Activated T-cell treated with anti-CD3 and anti-CD28 coated beads for 1 hour (primary cell): Measurements from ENCODE around the gene PRR18.

ENCODE experiments used
- DNase-seq: peaks from one replicate; pipeline ENCODE4 v3.0.0-alpha.2; 2020; ENCODE audit warnings: low read depth

PRR18 gene

DNA sequence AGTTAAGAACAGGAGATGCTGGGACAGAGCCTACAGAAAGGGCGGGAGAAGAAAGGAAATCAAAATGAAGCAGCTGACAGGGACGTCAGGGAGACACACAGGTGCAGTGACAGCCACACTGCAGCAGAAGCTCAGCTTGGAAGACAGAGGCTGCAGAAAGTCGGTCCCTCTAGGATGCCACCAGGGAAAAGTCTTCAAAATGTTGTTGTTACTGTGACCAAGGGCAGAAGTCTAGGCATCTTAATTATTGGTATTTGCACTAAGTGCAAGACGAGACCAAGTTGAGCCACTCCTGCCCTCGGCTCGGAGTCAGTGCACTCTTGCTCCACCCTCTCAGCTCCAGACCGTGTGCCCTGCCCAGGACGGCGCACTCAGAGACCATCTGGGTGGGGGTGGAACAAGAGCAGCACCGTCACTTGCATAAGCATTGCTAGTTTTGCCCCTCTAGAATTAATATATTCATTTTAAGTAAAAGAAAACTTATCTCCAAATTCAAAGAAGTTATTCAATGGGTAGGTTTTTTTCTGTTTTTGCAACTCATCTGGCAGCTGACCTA, 2.6 kb downstream of the PRR18 start:
- no peak for DNase-seq

DNA sequence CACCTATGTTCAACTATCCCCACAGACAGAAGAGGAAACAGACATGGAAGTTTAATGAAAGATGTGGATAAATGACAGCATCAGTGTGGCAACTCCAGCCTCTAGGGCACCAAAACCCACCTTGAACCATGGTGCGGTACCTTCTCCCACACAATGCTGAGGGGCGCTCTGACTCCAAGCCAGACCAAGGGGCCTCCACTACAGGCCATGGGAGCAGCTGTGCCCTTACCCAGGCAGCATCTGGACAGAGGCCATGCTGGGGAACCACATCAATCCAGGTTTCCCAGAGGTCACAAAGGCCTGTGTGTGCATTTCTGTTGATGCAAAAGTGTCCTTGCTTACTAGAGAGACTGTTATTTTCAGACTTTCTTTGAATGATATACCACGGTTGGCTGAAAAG, 4.1 kb downstream of the PRR18 start:
- DNase-seq = no peak

DNA sequence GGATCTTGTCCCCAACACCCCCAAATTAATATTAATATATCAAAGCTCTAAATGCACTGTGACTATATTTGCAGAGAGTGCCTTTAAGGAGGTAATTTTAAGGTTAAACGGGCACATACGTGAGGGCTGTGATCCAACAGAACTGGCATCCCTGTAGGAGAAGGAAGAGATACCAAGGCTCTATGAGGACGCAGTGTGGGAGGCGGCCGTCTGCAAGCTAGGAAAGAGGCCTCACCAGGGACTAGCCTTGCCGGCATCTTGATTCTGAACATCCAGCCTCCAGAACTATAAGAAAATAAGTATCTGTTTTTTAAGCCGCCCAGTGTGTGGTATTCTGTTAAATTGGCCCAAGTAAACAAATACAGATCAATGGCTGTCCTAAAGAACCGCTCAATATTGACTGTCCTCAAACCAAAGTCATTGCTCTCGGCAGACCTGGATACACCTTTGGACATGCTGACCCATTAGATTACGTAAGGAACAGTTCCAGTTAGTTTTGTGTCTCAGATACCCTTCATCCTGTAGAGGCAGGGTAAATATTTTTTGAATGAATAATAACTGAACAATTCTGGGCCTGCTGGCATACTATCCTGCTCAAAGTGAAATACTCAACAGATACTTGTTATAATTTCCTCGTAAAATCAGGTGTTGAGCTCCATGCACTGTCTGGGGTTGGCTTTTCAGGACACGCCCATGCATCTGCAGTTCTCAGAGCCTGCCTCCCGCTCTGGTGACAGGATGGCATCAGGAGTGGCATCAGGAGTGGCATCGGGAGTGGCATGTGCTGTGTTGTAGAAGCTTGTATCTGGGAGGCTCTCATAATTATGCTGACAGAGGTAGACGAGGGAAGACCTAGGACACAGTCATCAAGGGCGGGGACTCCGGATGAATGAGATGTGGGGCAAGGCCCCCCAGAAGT, 6.3 kb downstream of the PRR18 start:
- DNase-seq = no peak

DNA sequence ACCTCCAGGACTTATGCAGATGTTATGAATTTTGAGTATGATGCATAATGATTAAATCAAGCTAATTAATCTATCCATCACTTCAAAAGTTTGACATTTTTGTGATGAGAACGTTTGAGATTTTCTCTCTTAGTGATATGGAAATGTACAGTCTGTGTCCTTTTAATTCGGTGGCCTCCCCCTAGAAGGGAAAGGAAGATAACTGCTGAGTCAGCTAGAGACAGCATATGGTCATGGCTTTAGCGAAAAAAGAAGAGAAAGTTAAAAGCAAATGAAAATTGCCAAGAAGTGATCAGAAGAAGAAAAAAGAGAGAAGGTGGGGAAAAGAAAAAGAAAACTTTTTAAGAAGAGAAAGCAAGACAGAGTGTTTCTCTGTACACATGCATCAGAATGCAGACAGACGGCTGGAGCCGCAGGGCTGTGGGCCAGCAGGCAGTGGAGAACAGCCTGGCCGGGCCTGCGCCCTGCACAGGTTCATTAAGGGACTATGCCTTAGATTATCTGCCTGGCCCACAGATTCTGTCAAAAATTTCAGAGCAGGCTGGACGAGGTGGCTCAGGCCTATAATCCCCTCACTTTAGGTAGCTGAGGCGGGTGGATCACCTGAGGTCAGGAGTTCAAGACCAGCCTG, 7.7 kb downstream of the PRR18 start:
- no peak for DNase-seq

DNA sequence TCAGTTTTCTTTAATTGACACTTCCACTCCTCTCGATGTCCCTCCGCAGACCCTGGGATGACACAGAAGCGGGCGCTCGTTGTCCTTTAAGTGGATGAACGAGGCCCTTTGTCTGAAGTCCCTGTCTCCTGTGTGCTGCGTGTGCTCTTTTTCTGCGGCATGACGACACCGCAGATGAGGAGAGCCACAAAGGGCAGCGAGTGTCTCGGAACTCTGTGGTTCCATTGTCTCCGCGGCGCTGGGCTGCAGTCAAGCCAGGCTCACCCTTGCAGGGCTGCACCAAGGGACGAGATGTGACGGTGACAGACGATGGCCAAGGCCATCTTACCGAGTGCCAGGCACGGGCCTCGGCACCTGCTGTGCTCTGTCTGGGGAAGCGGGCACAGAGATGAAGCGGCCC, 10.6 kb downstream of the PRR18 start:
- DNase-seq = no peak

DNA sequence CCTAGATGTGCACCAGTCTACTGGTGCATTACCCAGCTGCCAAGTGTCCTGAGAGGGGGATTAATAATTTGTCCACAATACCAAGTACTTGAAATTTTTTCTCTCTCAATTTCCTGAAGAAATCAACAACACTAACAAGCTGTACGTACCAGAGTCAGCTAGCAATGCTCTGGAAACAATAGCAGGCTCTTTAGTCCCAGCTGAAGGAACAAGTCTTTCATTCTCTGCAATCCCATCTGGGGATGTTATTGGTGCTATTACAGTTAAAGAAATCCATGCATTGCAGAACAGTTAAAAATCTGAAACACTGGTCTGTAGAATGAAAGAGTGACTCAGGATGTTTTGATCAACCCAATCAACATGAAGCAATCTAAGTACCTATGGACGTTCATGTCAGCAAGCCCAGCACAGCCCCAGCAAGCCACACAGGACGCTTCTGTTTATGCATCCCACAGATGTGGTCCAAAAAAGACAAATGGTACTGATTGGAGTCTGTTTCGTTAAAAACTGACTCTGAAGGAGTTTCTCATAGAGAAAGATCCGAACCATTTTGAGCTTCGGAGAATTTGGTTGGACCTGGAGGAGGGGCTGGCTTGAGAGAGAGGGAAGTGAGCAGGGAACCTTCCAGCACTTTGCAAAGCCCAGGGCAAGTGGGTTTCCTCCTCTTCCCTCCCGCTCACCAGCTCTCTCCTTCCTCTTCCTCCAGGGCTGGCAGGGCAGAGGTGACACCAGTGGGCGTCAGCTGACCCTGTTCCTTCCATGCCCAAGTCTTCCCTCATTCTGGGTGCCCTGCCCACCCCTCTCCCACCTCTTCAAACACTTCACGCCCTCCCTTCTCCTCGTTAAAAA, 11.9 kb downstream of the PRR18 start:
- DNase-seq = no peak

DNA sequence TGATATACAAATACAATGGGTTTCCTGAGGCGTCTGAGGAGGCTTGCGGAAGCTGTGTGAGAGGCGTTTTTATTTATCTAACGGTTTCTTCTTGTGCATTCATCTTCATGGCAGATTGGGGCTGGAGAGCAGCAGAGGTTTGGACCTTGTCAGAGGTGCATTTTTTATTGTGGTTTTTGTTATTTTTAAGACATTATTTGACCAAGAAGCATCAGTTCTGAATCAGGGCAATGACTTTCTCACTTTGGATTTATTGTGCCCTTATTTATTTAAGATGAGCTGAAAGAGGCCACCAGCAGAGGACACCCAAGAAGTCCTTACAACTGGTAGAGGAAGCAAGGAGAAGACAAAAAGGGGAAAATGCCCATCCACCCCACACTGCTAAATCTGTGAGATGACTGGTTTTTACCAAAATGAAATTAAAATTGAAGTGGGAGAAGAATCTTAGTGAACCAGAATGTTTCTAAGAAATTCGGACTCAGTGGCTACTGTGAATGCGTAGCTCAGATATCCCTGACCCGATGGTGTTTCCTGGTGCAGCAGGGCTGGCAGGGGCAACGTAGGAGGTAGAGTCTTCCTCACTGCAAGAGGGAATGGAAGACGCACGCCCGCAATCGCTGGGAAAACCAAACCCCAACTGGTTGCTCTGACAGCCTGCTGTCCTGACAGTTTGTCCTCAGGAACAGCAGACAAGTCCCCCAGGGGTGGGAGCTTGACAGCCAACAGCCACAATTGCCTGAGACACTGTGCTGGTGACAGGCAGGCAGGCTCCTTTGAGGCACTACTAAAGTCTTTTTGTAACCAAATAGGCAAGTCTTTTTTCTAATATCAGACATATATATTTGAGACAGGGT, 14.2 kb downstream of the PRR18 start:
- no peak for DNase-seq

DNA sequence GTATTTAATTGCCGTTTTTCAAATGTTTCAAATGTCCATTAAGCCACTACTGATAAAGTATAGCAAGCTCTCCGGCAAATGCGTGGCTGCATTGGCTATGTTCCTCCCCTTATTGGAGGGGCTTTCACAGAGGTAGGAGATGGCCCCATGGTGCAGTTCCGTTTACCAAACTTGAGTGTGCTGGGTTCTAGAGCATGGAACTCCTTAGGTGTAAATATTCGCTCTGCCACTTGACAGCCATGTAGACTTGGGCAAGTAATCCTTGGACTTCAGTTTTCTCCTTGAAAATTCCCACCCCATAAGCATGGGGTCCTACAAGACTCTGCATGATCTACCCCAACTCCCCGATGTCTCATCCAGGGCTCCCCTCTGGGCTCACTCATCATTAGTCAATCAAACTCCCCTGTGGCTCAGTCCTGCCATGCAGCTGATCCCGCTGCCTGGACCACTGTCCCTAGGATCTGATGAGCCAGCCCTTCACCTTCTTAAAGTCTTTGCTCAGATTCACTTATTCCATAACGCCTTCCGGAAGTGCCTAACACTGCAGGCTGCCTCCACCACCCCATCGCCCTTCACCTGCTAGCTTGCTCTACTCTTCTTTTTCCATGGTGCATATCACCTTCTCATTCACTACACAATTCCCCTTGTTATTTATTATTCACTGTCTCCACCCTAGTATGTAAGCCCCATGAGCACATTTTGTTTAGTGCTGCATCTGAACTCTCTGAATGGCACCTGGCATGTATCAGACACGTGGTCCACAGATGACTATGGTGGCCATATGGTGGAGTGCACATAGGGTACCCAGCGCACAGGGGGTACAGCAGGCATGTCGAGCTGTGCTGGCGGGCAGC, 18.8 kb downstream of the PRR18 start:
- no peak for DNase-seq

DNA sequence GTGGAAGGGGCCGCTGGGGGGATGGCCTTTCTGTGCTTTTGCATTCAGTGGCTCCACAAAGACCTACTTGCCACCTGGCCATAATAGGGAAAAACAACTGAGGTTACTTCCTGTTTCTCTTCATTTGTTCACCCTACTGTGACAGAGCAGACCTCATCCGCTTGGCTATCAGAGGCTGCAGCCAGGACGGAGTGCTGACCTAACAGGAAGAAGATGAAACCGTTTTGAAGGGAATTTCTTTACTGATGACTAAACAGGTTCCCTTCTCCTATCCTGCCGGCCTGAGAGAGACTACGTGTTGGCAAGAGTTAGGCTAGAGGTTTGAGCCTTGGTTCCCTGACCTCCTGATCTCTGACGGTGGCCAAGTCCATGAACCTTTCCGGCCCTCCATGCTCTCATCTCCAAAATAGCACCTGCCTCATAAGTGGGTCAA, 21.3 kb downstream of the PRR18 start:
- DNase-seq = no peak

DNA sequence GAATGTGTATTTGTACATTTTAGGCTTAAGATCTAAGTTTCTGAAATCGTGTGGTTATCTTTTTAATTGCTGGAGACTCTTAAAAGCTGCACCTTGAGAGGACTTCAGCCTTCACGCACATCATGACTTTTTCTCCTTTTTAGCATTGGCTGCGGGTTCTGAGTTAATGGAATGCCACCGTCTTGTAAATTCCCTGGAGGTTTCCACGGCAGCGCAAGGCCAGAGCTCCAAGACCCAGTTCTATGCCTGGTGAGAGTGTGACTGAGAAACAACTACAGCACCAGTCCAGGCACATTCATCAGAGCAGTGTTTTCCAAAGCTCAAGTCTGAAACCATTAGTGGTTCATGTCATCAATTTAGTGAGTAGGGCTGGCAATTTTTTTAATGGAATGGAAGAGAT, 23.0 kb downstream of the PRR18 start:
- no peak for DNase-seq

DNA sequence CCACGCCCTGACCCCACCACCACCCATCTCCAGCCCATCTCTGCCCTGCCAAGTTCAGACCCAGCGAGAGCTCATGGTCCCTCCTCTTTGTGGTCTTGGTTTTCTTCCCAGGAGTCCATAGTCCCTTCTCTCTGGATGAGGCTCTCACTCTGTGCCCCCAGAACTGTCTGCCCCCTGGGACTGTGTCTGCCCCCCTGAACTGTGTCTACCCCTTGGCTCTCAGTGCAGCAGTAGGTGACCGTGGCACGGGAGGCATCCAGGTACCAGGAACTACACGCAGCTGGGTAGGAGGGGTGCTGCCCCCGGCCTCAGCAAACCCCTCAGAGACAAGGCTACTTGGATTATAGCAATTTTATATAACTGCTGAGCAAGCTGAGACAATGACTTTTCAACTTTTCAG, 23.6 kb downstream of the PRR18 start:
- no peak for DNase-seq

DNA sequence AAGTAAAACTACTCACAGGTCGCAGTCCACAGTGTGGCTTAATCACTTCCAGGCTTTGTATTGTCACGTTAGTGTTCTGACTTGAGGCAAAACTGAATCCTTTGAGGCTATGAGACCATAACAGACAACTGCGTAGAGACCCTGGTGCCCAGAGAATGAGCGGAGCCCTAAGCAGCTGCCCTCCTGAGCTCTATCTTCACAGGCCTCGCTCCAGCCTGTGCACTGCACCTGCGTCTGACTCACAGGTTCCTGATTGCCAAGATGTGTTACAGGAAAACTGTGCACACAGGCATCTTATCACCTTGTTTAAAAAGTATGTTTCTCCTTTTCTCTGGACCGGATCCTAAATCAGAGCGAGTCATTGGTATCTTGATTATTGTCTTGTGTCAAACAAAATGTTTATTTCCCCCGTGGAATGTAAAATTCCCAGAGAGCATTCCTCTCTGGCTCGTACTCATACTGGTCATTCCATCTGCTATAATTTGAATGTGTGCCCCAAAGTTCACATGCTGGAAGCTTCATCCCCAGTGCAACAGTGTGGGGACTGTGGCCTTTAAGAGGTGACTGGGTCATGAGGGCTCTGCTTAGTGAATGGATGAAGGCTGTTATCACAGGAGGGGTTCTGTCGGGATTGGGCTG, 25.7 kb downstream of the PRR18 start:
- DNase-seq = no peak

DNA sequence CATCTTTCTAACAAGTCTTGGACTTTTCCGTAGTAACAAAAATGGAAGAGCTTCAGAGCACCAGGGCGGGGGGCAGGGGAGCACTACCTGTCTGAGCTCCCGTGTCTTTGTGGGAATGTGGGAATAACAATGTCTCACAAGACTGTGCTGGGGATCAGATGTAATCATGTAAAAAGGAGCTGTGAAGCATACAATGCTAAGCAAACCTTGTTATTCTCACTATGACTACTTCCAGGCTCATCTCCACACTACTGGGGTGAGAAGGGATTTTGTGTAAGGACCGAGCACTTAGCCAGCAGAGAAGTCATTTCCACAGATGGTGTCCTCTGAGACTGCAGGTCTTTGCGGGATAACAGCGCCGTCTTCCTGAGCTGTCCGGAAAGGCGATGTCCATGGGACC, 27.1 kb downstream of the PRR18 start:
- no peak for DNase-seq

DNA sequence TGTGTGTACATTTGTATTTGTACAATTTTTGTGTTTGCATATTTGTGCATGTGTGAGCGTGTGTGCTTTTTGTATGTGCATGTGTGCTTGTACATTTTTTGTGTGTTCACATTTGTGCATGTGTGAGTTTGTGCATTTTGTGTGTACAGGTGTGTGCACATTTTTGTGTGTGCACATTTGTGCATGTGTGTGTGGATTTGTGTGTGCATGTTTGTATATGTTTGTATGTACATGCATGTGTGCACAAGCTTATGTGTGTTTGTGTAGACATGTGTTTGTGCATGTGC, 28.9 kb downstream of the PRR18 start:
- no peak for DNase-seq

DNA sequence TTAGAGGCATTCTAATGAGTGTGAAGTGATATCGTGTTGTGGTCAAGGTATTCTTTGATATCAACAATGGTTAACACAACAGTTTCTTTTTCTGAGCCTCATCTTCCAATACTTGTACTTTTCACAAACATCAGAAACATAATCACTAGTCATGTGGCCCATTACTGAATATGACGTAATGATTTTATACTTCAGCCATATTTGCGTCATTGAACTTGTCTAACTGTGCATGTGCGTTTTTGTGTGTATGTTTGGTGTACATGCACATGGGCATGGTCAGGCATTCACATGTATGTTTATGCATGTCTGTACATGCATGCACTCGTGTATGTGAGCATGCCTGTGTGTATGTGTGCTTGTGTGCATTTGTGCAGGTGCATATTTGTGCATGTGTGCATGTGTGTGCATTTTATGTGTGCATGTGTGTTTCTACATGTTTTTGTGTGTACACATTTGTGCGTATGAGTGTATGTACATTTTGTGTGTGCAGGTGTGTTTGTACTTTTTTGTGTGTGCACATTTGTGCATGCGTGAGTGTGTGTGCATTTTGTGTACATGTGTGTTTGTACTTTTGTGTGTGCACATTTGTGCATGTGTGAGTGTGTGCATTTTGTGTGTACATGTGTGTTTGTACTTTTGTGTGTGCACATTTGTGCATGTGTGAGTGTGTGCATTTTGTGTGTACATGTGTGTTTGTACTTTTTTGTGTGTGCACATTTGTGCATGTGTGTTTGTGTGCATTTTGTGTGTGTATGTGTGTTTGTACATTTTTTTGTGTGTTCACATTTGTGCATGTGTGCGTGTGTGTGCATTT, 29.4 kb downstream of the PRR18 start:
- no peak for DNase-seq

DNA sequence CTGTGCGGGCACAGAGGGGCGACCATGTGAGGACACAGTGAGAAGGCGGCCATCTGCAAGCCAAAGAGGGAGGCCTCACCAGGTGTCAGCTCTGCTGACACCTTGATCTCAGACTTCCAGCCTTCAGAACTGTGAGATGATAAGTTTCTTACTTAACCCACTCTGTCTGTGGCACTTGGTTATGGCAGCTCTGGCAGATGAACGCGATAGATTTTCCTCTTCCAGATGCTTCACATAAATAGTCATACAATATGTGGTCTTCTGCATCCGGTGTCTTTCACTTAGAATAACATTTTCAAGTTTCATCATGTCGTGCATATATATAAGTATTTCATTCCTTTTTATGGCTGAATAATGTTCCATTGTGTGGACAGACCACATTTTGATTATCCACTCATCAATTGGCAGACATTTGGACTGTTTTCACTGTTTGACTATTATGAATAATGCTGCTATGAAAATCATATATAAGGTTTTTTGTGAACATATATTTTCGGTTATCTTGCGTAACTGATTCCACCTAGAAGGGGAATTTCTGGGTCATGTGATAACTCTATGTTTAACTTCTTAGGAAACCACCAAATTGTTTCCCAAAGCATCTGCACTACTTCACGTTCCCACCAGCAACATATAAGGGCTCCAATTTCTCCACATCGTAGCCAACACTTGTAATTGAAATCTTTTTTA, 30.2 kb downstream of the PRR18 start:
- no peak for DNase-seq

DNA sequence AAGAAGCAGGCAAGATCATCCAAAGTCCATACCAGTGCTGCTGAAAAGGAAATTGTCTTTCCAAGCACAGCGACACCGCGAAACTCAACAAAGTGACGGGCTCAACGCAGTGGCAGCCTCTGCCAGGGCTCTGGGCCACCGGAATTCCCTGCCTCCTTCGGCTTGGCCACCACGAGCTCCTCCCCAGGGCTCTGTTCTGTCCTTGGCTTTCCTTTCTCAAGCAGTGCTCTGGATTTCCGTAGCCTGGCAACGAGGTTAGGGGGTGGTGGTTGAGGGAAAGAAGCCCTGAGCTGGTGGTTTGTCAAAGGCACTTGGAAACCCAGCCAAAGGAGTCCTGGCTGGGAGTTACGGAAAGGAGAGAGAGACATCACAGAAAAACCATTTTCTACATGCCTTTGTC, 31.2 kb downstream of the PRR18 start:
- no peak for DNase-seq

DNA sequence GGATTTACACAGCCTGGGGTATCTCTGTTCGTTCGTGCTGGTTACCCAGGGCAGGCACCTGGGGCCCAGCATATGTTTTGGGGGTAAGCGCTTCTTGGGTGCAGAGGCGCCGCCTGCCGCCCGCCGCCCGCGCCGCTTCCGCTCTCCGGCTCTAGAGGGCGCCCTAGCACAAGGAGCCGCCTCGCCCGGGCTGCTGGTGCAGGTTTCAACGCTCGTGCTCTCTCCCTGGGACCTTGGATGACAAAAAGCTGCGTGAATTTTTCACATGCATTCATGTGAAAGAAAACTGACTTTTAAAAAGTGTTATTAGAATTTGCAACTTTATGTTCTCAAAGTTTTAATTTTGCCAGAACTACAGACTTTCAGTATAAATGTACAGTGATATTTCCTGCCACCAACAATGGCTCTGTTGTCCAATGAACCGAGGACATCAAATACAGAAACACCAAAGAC, 32.5 kb downstream of the PRR18 start:
- peak; percentile 80 for DNase-seq
